Liver (tissue), 9 donors: ENCODE data around the gene ARHGAP9. TPM values are rescaled to one million over a fixed set of nuclear protein-coding genes. Genes with fewer than 3 reads are reported as not detected.

Experiments
- DNase-seq: peaks from one replicate; pipeline ENCODE4 v3.0.0-alpha.2; 2017; ENCODE audit warnings: low spot score
- H3K27ac ChIP-seq, 2 donors: one replicate each; pipeline ENCODE4 v1.7.0; 2013; ENCODE audit warnings: inconsistent platforms in 2 of 2, low read length in 2 of 2, control low read depth in 1 of 2, low read depth in 1 of 2, mild to moderate bottlenecking in 1 of 2
- H3K27me3 ChIP-seq, 4 donors: one replicate each; pipeline versions ENCODE4 v1.6.1 to v1.7.0; 2013; ENCODE audit warnings: low read length in 3 of 4, inconsistent platforms in 1 of 4, mild to moderate bottlenecking in 1 of 4, moderate library complexity in 1 of 4; ENCODE audit not compliant: control insufficient read depth in 4 of 4, insufficient read depth in 4 of 4
- H3K36me3 ChIP-seq, 4 donors: one replicate each; pipeline versions ENCODE4 v1.6.1 to v1.7.0; 2013; ENCODE audit warnings: low read length in 3 of 4, mild to moderate bottlenecking in 3 of 4, low read depth in 1 of 4, moderate library complexity in 1 of 4; ENCODE audit not compliant: control insufficient read depth in 4 of 4, insufficient read depth in 3 of 4
- H3K4me1 ChIP-seq, 4 donors: one replicate each; pipeline versions ENCODE4 v1.6.1 to v1.7.0; 2013; ENCODE audit warnings: low read length in 3 of 4, mild to moderate bottlenecking in 3 of 4, moderate library complexity in 1 of 4; ENCODE audit not compliant: control insufficient read depth in 4 of 4, insufficient read depth in 4 of 4
- H3K4me3 ChIP-seq, 3 donors: one replicate each; pipeline versions ENCODE4 v1.6.1 to v1.7.0; 2013; ENCODE audit warnings: low read length in 3 of 3, control low read depth in 1 of 3, low read depth in 1 of 3, mild to moderate bottlenecking in 1 of 3
- H3K9ac ChIP-seq, 2 donors: one replicate each; pipeline ENCODE4 v1.7.0; 2013; ENCODE audit warnings: low read length in 2 of 2, mild to moderate bottlenecking in 2 of 2, moderate library complexity in 2 of 2, control low read depth in 1 of 2, low read depth in 1 of 2
- H3K9me3 ChIP-seq, 4 donors: one replicate each; pipeline versions ENCODE4 v1.6.1 to v1.7.0; 2013; ENCODE audit warnings: low read length in 3 of 4; ENCODE audit not compliant: control insufficient read depth in 4 of 4
- ATF3 ChIP-seq: IDR thresholded peaks from 2 replicates; pipeline ENCODE4 v1.6.1; 2016; ENCODE audit warnings: antibody characterized with exemption
- CTCF ChIP-seq: fragments of 150-350 bp; IDR thresholded peaks from 2 replicates; pipeline ENCODE4 v1.5.1; 2017; ENCODE audit warnings: improper control_type of control experiment, low read depth, low read length; ENCODE audit not compliant: missing input control
- EGR1 ChIP-seq, 2 donors: IDR thresholded peaks; 2 replicates each; pipeline ENCODE4 v1.6.1; 2016 to 2018; ENCODE audit warnings: antibody characterized with exemption in 2 of 2, low read depth in 2 of 2
- FOXA1 ChIP-seq: IDR thresholded peaks from 2 replicates; pipeline ENCODE4 v1.6.1; 2016; ENCODE audit warnings: antibody characterized with exemption
- FOXA2 ChIP-seq: IDR thresholded peaks from 2 replicates; pipeline ENCODE4 v1.6.1; 2016; ENCODE audit warnings: antibody characterized with exemption
- GABPA ChIP-seq, 2 donors: IDR thresholded peaks in 1 of 2; conservative IDR thresholded peaks in 1 of 2; 2 replicates each; pipeline ENCODE4 v1.6.1; 2016; ENCODE audit warnings: antibody characterized with exemption in 2 of 2, mild to moderate bottlenecking in 1 of 2, moderate library complexity in 1 of 2
- HNF4A ChIP-seq, 2 donors: conservative IDR thresholded peaks; 2 replicates each; pipeline ENCODE4 v1.6.1; 2016; ENCODE audit warnings: antibody characterized with exemption in 2 of 2, mild to moderate bottlenecking in 2 of 2
- HNF4G ChIP-seq: IDR thresholded peaks from 2 replicates; pipeline ENCODE4 v1.6.1; 2016; ENCODE audit warnings: antibody characterized with exemption
- JUND ChIP-seq, 2 donors: IDR thresholded peaks; 2 replicates each; pipeline ENCODE4 v1.6.1; 2016; ENCODE audit warnings: antibody characterized with exemption in 2 of 2
- MAX ChIP-seq: IDR thresholded peaks from 2 replicates; pipeline ENCODE4 v1.6.1; 2016; ENCODE audit warnings: antibody characterized with exemption
- NR2F2 ChIP-seq: IDR thresholded peaks from 2 replicates; pipeline ENCODE4 v1.6.1; 2016; ENCODE audit warnings: antibody characterized with exemption
- RAD21 ChIP-seq, 2 donors: IDR thresholded peaks; 2 replicates each; pipeline ENCODE4 v1.6.1; 2016; ENCODE audit warnings: antibody characterized with exemption in 2 of 2, mild to moderate bottlenecking in 2 of 2
- REST ChIP-seq: IDR thresholded peaks from 2 replicates; pipeline ENCODE4 v1.6.1; 2016; ENCODE audit warnings: antibody characterized with exemption, mild to moderate bottlenecking
- RXRA ChIP-seq, 2 donors: IDR thresholded peaks; 2 replicates each; pipeline ENCODE4 v1.6.1; 2017 to 2018; ENCODE audit warnings: antibody characterized with exemption in 2 of 2, mild to moderate bottlenecking in 1 of 2
- SP1 ChIP-seq: IDR thresholded peaks from 2 replicates; pipeline ENCODE4 v1.6.1; 2018; ENCODE audit warnings: antibody characterized with exemption, mild to moderate bottlenecking
- TAF1 ChIP-seq: conservative IDR thresholded peaks from 2 replicates; pipeline ENCODE4 v1.6.1; 2016; ENCODE audit warnings: antibody characterized with exemption, mild to moderate bottlenecking
- YY1 ChIP-seq: IDR thresholded peaks from 2 replicates; pipeline ENCODE4 v1.6.1; 2016; ENCODE audit warnings: antibody characterized with exemption, mild to moderate bottlenecking
- ZBTB33 ChIP-seq: IDR thresholded peaks from 2 replicates; pipeline ENCODE4 v1.6.1; 2016; ENCODE audit warnings: antibody characterized with exemption
- WGBS: extraction: QIAGEN DNeasy Blood & Tissue Kit; methylation state at CpG from one replicate; pipeline ENCODE4 v1.1.7; 2013; 5-methylcytosine and 5-hydroxymethylcytosine counted together
- polyA plus RNA-seq, 2 donors: library from polyadenylated mRNA; stranded (reverse) in 1 of 2; unstranded in 1 of 2; fragments of 200-250 nt in 1 of 2; fragments of >200 nt in 1 of 2; fragmentation: Nextera tagmentation in 1 of 2; extraction: Ambion mirVana in 1 of 2; gene quantifications; one replicate each; pipeline versions ENCODE4 v1.2.1 to v1.2.3, GENCODE V29; 2013 to 2015
- total RNA-seq, 2 donors: library from RNA; depleted of rRNA; stranded (reverse); fragments of >200 nt; gene quantifications; one replicate each; pipeline ENCODE4 v1.2.3, GENCODE V29; 2014
- donor health status: healthy.
- donor health status: healthy.
- donor health status: healthy.
- donor health status: healthy.
- donor health status: healthy.

Gene ARHGAP9
- total and polyA plus RNA-seq, 4 donors: 3.0 to 12.0 (median 7.1) TPM

DNA sequence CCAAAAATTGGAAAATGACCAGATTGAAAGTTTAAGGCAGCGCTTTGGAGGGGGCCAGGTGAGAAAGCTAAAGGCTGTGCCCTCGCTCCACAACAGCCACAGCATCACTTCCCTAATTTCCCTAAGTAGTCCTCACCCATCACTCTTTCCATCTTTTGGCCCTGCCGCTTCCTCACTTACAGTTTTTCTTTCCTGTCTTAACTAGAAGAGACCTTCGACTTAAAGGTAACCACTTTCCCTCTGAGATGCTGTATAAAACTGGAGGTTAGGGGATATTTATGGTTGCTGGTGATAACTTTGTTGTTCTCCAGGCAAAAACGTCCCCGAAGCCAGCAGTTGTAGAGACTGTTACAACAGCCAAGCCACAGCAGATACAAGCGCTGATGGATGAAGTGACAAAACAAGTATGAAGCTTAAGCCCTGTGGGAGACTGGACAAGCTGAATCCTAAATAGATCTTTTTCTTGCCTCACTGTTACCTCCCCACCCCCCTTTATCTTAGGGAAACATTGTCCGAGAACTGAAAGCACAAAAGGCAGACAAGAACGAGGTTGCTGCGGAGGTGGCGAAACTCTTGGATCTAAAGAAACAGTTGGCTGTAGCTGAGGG is 36.4 kb upstream of the ARHGAP9 start:
- H3K36me3 ChIP-seq: peaks cover 5 to 57% (median 49%) of the 10 kb centered on the region in 4 donors
- 87% methylated on average over 11 of the region's 11 CpGs for WGBS
- no peak for TF ChIP-seq NR2F2
- no peak for TF ChIP-seq EGR1 (IDR thresholded peaks at IDR 0.05; ENCODE audit: low read depth in 2 of 2)
- TF ChIP-seq YY1: no peak
- no peak for TF ChIP-seq GABPA (IDR thresholded peaks at IDR 0.05 in 1 of 2, conservative IDR thresholded peaks at IDR 0.05 in 1 of 2)
- no peak for TF ChIP-seq JUND (IDR thresholded peaks at IDR 0.05)
- TF ChIP-seq CTCF: no peak
- no peak for TF ChIP-seq MAX
- TF ChIP-seq ATF3: no peak
- no peak for TF ChIP-seq FOXA1
- TF ChIP-seq ZBTB33: no peak
- no peak for TF ChIP-seq TAF1
- no peak for TF ChIP-seq HNF4A (conservative IDR thresholded peaks at IDR 0.05)
- TF ChIP-seq HNF4G: no peak
- TF ChIP-seq RXRA (IDR thresholded peaks at IDR 0.05): no peak
- TF ChIP-seq FOXA2: no peak
- no peak for TF ChIP-seq RAD21 (IDR thresholded peaks at IDR 0.05)
- no peak for TF ChIP-seq SP1
- no peak for TF ChIP-seq REST

More for the DNA sequence above, 36.4 kb upstream of the ARHGAP9 start:
- no peak overlapping the region for H3K9ac ChIP-seq
- H3K9me3 ChIP-seq: no peaks in the 10 kb centered on the region
- H3K4me3 ChIP-seq: no peak overlapping the region
- H3K27me3 ChIP-seq: no peaks in the 10 kb centered on the region
- H3K4me1 ChIP-seq: peaks cover 1 to 26% (median 13%) of the 10 kb centered on the region in 4 donors
- no peak overlapping the region for H3K27ac ChIP-seq
- no peak for DNase-seq
